ENCODE data around the gene SIGLEC6. TPM values are rescaled to one million over a fixed set of nuclear protein-coding genes. Genes with fewer than 3 reads are reported as not detected.

Gene SIGLEC6
- total RNA-seq, 1 donor from 2014 or later, result not detected

DNA sequence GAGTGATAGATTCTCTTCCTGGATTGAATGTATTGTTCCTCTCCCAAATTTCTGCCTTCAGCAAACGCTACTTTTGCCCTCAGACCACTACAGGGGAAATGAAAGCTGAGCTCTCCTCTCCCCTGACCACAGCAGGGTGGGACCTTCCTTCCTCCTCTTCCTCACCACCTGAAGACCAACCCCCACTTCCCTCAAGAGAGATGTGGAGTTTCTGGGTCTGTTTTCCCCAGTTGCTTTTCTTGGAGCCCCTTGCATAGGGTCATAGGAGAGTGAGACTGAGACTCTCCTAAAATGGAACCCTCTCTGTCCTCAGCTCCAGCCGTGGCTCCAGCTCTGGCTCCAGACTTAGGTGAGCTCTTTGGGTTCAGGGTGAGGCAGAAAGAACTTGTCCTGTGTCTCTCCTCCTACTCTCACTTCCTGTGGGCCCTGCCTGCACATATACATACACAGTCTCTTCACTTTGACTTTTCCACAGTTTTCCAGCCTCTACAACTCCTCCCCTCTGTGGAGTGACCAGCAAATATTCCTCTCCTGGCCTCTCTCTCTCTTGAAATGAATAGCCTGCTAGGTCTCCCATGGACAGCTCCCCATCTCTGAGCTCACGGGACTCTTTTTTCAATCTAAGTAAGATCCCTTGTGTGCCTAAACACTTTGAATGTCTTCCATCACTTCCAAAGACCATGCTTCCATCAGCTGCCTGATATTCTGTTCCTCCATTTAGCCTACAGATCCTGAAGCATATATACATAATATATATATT lies 20.4 kb upstream of the SIGLEC6 start:
- H3K36me3 ChIP-seq (ENCODE audit: control insufficient read depth, insufficient read depth, low read length), result no peaks in the 10 kb centered on the region
- DNase-seq (ENCODE audit: low read depth), result no peak
- H3K4me3 ChIP-seq (ENCODE audit: low read depth, low read length), result no peak overlapping the region
- TF ChIP-seq, protein P1, sequence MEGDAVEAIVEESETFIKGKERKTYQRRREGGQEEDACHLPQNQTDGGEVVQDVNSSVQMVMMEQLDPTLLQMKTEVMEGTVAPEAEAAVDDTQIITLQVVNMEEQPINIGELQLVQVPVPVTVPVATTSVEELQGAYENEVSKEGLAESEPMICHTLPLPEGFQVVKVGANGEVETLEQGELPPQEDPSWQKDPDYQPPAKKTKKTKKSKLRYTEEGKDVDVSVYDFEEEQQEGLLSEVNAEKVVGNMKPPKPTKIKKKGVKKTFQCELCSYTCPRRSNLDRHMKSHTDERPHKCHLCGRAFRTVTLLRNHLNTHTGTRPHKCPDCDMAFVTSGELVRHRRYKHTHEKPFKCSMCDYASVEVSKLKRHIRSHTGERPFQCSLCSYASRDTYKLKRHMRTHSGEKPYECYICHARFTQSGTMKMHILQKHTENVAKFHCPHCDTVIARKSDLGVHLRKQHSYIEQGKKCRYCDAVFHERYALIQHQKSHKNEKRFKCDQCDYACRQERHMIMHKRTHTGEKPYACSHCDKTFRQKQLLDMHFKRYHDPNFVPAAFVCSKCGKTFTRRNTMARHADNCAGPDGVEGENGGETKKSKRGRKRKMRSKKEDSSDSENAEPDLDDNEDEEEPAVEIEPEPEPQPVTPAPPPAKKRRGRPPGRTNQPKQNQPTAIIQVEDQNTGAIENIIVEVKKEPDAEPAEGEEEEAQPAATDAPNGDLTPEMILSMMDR (IDR thresholded peaks at IDR 0.05; ENCODE audit: insufficient read depth, low read length, poor library complexity, severe bottlenecking), result no peak
- no peaks in the 10 kb centered on the region for H3K27me3 ChIP-seq (ENCODE audit: control insufficient read depth, insufficient read depth, low read length)

DNA sequence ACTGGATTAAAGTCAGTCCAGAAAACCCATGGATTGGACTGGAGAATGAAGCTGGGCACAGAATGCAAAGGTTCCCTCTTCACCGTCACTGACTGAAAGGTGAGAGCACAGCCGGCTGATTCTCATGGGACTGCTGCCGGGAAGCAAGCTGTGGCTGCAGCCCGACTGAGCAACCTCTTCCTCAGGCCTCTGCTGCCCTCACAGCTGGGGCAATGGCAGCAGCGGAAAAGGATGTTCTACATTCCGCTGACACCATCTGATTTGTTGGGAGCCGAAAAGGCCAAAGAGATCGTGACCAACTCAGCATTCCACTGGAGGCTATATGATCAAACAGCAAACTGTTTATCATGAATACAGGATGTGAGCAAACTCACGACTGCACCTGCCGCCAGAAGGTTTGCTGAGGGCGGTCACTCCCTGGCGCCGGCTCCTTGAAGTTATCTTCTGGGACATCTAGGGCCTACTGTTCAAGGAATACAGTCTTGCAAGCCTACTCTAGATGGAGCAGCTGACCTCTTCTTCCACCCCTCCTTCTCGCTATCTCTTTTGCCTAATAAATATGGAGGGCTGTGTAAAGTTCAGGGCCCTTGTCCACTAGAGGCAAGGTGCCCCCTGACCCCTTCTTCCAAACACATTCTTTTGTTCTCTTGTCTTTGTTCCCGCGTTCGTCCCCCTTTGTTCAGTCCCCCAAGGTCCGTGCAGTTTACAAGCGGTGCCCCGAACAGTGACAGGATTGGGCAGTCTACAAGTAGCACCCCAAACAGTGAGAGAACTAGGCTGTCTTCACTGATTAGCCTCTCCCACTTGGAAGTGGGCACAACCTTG lies 19.6 kb upstream of the SIGLEC6 start:
- H3K36me3 ChIP-seq (ENCODE audit: control insufficient read depth, insufficient read depth, low read length), result no peaks in the 10 kb centered on the region
- TF ChIP-seq, protein P1 (IDR thresholded peaks at IDR 0.05; ENCODE audit: insufficient read depth, low read length, poor library complexity, severe bottlenecking), result no peak
- H3K27me3 ChIP-seq (ENCODE audit: control insufficient read depth, insufficient read depth, low read length), result no peaks in the 10 kb centered on the region
- no peak overlapping the region for H3K4me3 ChIP-seq (ENCODE audit: low read depth, low read length)
- no peak for DNase-seq (ENCODE audit: low read depth)

DNA sequence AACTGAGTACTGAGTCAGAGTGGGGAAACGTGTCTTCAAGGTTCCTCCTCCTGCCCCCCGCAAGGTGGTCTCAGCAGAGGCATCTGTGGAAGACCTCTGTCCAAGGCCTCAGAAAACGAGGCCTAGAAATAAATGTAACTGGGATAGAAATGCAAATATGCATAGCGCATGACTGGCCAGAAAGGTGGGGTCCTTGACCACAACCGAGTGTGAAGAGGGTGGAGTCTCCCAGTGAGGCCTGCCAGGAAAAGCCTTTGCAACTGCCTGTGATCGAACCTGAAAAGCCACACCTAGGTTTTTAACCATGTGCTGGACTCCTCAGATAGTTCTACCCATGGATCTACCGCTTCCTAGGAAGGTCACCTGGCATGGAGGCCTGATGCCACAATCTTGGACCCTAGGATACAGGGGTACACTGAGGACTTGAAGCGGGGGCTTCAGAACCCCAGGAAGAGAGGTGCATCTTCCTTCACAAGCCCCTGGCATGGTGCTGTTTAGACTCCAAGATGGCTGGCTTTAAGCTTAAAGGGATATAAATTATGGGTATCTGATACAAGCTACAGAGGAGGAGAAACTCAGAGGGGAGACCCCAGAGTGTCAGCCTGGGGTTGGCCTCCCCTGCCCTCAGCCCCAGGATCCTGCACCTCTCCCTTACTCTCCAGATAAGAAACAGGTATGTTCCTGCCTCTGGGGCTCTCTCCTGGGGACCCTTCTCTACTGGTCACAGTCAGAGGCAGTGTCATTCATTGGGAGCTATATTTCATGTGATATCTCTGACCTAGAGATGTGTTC lies 18.3 kb upstream of the SIGLEC6 start:
- no peaks in the 10 kb centered on the region for H3K36me3 ChIP-seq (ENCODE audit: control insufficient read depth, insufficient read depth, low read length)
- H3K4me3 ChIP-seq (ENCODE audit: low read depth, low read length), result no peak overlapping the region
- TF ChIP-seq, protein P1 (IDR thresholded peaks at IDR 0.05; ENCODE audit: insufficient read depth, low read length, poor library complexity, severe bottlenecking), result no peak
- H3K27me3 ChIP-seq (ENCODE audit: control insufficient read depth, insufficient read depth, low read length), result no peaks in the 10 kb centered on the region
- no peak for DNase-seq (ENCODE audit: low read depth)

DNA sequence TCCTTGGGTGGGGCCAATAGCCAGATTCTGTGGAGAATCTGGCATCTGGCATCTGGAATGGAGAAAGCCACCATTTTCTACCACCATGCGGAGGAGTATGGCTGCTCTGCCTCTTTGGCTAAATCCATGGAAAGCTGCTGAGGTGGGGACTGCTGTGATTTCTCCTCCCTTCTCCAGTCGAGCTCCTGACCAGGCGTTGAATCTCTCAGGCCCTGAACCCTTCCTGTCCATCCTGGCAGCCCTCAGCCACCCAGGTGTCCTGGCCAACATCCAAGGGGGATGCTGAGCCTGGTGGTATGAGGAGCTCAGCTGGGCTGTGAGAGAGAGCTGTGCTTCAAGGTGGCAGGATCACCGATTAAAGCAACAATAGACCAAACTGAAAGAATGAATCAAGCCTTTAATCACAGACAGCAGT lies 17.4 kb upstream of the SIGLEC6 start:
- no peak overlapping the region for H3K4me3 ChIP-seq (ENCODE audit: low read depth, low read length)
- no peaks in the 10 kb centered on the region for H3K27me3 ChIP-seq (ENCODE audit: control insufficient read depth, insufficient read depth, low read length)
- DNase-seq (ENCODE audit: low read depth), result no peak
- TF ChIP-seq, protein P1 (IDR thresholded peaks at IDR 0.05; ENCODE audit: insufficient read depth, low read length, poor library complexity, severe bottlenecking), result no peak
- no peaks in the 10 kb centered on the region for H3K36me3 ChIP-seq (ENCODE audit: control insufficient read depth, insufficient read depth, low read length)

DNA sequence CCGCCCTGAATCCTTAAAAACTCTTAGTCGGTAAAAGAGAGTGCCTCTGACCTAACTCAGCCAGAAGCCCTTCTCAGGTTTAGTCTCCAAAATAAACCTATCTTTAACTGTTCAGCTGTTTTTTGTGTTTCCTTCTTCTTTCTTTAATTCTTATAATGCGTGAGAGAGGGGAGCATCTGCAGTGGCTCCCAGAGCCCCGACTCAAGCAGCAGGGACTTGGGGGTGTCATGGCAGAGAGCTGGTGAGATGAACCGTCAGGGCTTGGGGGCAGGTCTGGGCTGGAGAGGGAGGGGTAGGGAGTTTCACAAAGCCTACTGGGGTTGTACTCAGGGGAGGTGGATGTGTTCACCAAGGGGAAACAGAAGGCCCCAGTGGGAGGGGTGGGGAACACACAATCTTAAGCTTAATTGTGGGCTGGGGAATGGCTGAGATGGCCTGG lies 16.8 kb upstream of the SIGLEC6 start:
- Histone ChIP-seq H3K4me3 (ENCODE audit: low read depth, low read length) (no peak overlapping the region), H3K36me3 (ENCODE audit: control insufficient read depth, insufficient read depth, low read length) (no peaks in the 10 kb centered on the region), H3K27me3 (ENCODE audit: control insufficient read depth, insufficient read depth, low read length) (no peaks in the 10 kb centered on the region)
- TF ChIP-seq, protein P1 (IDR thresholded peaks at IDR 0.05; ENCODE audit: insufficient read depth, low read length, poor library complexity, severe bottlenecking), result no peak
- no peak for DNase-seq (ENCODE audit: low read depth)

Measured in kidney epithelial cell (primary cell).